Osteoblast (primary cell): ENCODE measurements around the gene OR1S2. TPM values are rescaled to one million over a fixed set of nuclear protein-coding genes. Genes with fewer than 3 reads are reported as not detected.
A peak's percentile ranks its signal among the peaks of the same experiment; 100 is the strongest.

Experiments
- DNase-seq: peaks from one replicate; pipeline ENCODE4 v3.0.0; 2011; ENCODE audit warnings: low spot score, mixed read lengths; ENCODE audit not compliant: insufficient read length; ENCODE audit errors: missing footprints
- H2AFZ ChIP-seq: 2 replicates; pipeline ENCODE4 v1.6.0; 2011; ENCODE audit warnings: mild to moderate bottlenecking, low read length
- H3K27ac ChIP-seq: 2 replicates; pipeline ENCODE4 v1.5.1; 2011; ENCODE audit warnings: mild to moderate bottlenecking, low read depth, low read length, moderate library complexity
- H3K27me3 ChIP-seq: 2 replicates; pipeline ENCODE4 v1.6.0; 2012; ENCODE audit warnings: mild to moderate bottlenecking, control low read depth, inconsistent platforms, low read length, moderate library complexity; ENCODE audit not compliant: insufficient read depth
- H3K36me3 ChIP-seq: 2 replicates; pipeline ENCODE4 v1.5.1; 2011; ENCODE audit warnings: mild to moderate bottlenecking, low read length, control low read depth, moderate library complexity; ENCODE audit not compliant: insufficient read depth
- H3K4me1 ChIP-seq: 2 replicates; pipeline ENCODE4 v1.5.1; 2011; ENCODE audit warnings: mild to moderate bottlenecking, low read length, control low read depth, moderate library complexity; ENCODE audit not compliant: insufficient read depth
- H3K4me2 ChIP-seq: 2 replicates; pipeline ENCODE4 v1.6.0; 2011; ENCODE audit warnings: mild to moderate bottlenecking, low read length; ENCODE audit not compliant: insufficient read depth
- H3K4me3 ChIP-seq: fragments of 200-600 bp; sonication (generic); 3 replicates; pipeline ENCODE4 v1.5.1; 2012; ENCODE audit warnings: mild to moderate bottlenecking, low read length, inconsistent platforms; ENCODE audit not compliant: insufficient read depth
- H3K79me2 ChIP-seq: 2 replicates; pipeline ENCODE4 v1.6.0; 2012; ENCODE audit warnings: mild to moderate bottlenecking, low read length, control low read depth, inconsistent platforms; ENCODE audit not compliant: insufficient read depth
- H3K9me3 ChIP-seq: 2 replicates; pipeline ENCODE4 v1.5.1; 2011; ENCODE audit warnings: low read depth, low read length, control low read depth
- H4K20me1 ChIP-seq: 2 replicates; pipeline ENCODE4 v1.6.0; 2012; ENCODE audit warnings: mild to moderate bottlenecking, low read length, control low read depth; ENCODE audit not compliant: insufficient read depth
- CTCF ChIP-seq: IDR thresholded peaks from 2 replicates; pipeline ENCODE4 v1.5.1; 2011; ENCODE audit warnings: mild to moderate bottlenecking, low read depth, low read length, moderate library complexity; ENCODE audit errors: extremely low read depth
- total RNA-seq: library from RNA; depleted of rRNA; stranded (reverse); fragments of >200 nt; gene quantifications from 2 replicates; pipeline ENCODE4 v1.2.3, GENCODE V29; 2012

The OR1S2 gene
- total RNA-seq, 1 donor, result not detected

- Histone ChIP-seq H4K20me1 (no peaks in the 10 kb centered on the region), H3K79me2 (no peaks in the 10 kb centered on the region), H3K27me3 (no peaks in the 10 kb centered on the region), H3K36me3 (no peaks in the 10 kb centered on the region), H2AFZ (no peak overlapping the region), H3K4me3 (no peak overlapping the region), H3K4me1 (no peaks in the 10 kb centered on the region), H3K27ac (no peak overlapping the region), H3K9me3 (no peaks in the 10 kb centered on the region), H3K4me2 (no peak overlapping the region)
- no peak for DNase-seq
- no peak for TF ChIP-seq CTCF
These were observed 10.6 kb downstream of the OR1S2 start for GRCh38 chr11:58193391-58193790.

GRCh38 chr11:58192229-58192628 is 11.7 kb downstream of the OR1S2 start:
- DNase-seq, result no peak
- TF ChIP-seq CTCF, result no peak
- Histone ChIP-seq H2AFZ (no peak overlapping the region), H4K20me1 (no peaks in the 10 kb centered on the region), H3K4me2 (no peak overlapping the region), H3K9me3 (no peaks in the 10 kb centered on the region), H3K27me3 (no peaks in the 10 kb centered on the region), H3K4me3 (no peak overlapping the region), H3K36me3 (no peaks in the 10 kb centered on the region), H3K4me1 (no peaks in the 10 kb centered on the region), H3K79me2 (no peaks in the 10 kb centered on the region), H3K27ac (no peak overlapping the region)

- H3K9me3 ChIP-seq, result no peaks in the 10 kb centered on the region
- no peaks in the 10 kb centered on the region for H4K20me1 ChIP-seq
- H3K27ac ChIP-seq, result no peak within 1 kb of the TSS
- no peaks in the 10 kb centered on the region for H3K79me2 ChIP-seq
- H3K4me2 ChIP-seq, result no peak within 1 kb of the TSS
- H3K27me3 ChIP-seq, result no peaks in the 10 kb centered on the region
- peak; percentile 41 for DNase-seq
- H3K4me1 ChIP-seq, result no peaks in the 10 kb centered on the region
- no peak within 1 kb of the TSS for H3K4me3 ChIP-seq
- H2AFZ ChIP-seq, result no peak within 1 kb of the TSS
- no peaks in the 10 kb centered on the region for H3K36me3 ChIP-seq
- TF ChIP-seq CTCF, result no peak
These were observed 15.2 kb downstream of the OR1S2 start, which contains the start of gene OR9Q2 for GRCh38 chr11:58188770-58189169. TSS of gene OR9Q2 (plus strand) at chr11:58189070. CDS start at chr11:58190491, 1,421 bp downstream.

GRCh38 chr11:58186938-58187337 is 17.0 kb downstream of the OR1S2 start:
- no peak overlapping the region for H3K27ac ChIP-seq
- no peak overlapping the region for H2AFZ ChIP-seq
- no peaks in the 10 kb centered on the region for H3K27me3 ChIP-seq
- no peak for DNase-seq
- no peak for TF ChIP-seq CTCF
- no peak overlapping the region for H3K4me2 ChIP-seq
- H3K79me2 ChIP-seq, result no peaks in the 10 kb centered on the region
- no peak overlapping the region for H3K4me3 ChIP-seq
- H3K4me1 ChIP-seq, result no peaks in the 10 kb centered on the region
- H4K20me1 ChIP-seq, result no peaks in the 10 kb centered on the region
- no peaks in the 10 kb centered on the region for H3K9me3 ChIP-seq
- no peaks in the 10 kb centered on the region for H3K36me3 ChIP-seq
